ENCODE measurements around the gene TRAPPC3. TPM values are rescaled to one million over a fixed set of nuclear protein-coding genes. Genes with fewer than 3 reads are reported as not detected.

The TRAPPC3 gene
- total RNA-seq, 1 experiment from 2014 or later = 98.7 TPM

GRCh38 chr1:36155408-36156328 is 6.4 kb upstream of the TRAPPC3 start, which contains the start of gene MAP7D1:
TSS of gene MAP7D1 (plus strand) at chr1:36156160. CDS start at chr1:36156418, 258 bp downstream.
- Histone ChIP-seq H3K4me1 (ENCODE audit: control insufficient read depth, insufficient read depth, low read length) (peaks cover 58% of the 10 kb centered on the region), H3K27ac (ENCODE audit: low read length) (peak within 1 kb of the TSS; percentile 90), H3K4me3 (ENCODE audit: low read depth in 2 of 2, low read length in 2 of 2) (peak within 1 kb of the TSS; percentile 87), H3K9me3 (ENCODE audit: control insufficient read depth, insufficient read depth, low read depth, low read length) (no peaks in the 10 kb centered on the region), H3K36me3 (ENCODE audit: control insufficient read depth, insufficient read depth, low read length) (peaks cover 2% of the 10 kb centered on the region), H3K27me3 (ENCODE audit: control insufficient read depth, insufficient read depth, low read length) (no peaks in the 10 kb centered on the region)
- CTCF ChIA-PET = interaction anchor here (0.5 kb wide), 1 partner anchor 267 kb away, joined by 3 read pairs; no protein-coding TSS in a partner anchor
- no peak for DNase-seq (ENCODE audit: low read depth, low spot score)
- POLR2A ChIA-PET = no interaction called here
- BruUV-seq (replicated peaks) = TSS peak; percentile 89
- peak; percentile 87 for ATAC-seq
- intact Hi-C loops (cut with micrococcal nuclease; ENCODE audit: unreplicated experiment) (no loop called here), in situ Hi-C loops (cut with HindIII; ENCODE audit: low pct_unique_long_range_greater_than_20kb, low sequenced_read_pairs) (no loop called here)
- TF ChIP-seq POLR2AphosphoS5 (IDR thresholded peaks at IDR 0.05; ENCODE audit: low read depth, low read length) = peak; percentile 57
- no peak for TF ChIP-seq TCF7L2 (IDR thresholded peaks at IDR 0.05; ENCODE audit: low read depth, low read length)
- no peak for TF ChIP-seq REST (IDR thresholded peaks at IDR 0.05; ENCODE audit: insufficient read depth in 1 of 2, low read depth in 2 of 2, low read length in 1 of 2)
- peak; percentile 30; the same call in 1 of the 2 replicates for TF ChIP-seq SIN3A (IDR thresholded peaks at IDR 0.05; ENCODE audit: borderline replicate concordance, insufficient read depth, low read depth, low read length)
- TF ChIP-seq, protein P1, sequence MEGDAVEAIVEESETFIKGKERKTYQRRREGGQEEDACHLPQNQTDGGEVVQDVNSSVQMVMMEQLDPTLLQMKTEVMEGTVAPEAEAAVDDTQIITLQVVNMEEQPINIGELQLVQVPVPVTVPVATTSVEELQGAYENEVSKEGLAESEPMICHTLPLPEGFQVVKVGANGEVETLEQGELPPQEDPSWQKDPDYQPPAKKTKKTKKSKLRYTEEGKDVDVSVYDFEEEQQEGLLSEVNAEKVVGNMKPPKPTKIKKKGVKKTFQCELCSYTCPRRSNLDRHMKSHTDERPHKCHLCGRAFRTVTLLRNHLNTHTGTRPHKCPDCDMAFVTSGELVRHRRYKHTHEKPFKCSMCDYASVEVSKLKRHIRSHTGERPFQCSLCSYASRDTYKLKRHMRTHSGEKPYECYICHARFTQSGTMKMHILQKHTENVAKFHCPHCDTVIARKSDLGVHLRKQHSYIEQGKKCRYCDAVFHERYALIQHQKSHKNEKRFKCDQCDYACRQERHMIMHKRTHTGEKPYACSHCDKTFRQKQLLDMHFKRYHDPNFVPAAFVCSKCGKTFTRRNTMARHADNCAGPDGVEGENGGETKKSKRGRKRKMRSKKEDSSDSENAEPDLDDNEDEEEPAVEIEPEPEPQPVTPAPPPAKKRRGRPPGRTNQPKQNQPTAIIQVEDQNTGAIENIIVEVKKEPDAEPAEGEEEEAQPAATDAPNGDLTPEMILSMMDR (IDR thresholded peaks at IDR 0.05) = no peak

DNA sequence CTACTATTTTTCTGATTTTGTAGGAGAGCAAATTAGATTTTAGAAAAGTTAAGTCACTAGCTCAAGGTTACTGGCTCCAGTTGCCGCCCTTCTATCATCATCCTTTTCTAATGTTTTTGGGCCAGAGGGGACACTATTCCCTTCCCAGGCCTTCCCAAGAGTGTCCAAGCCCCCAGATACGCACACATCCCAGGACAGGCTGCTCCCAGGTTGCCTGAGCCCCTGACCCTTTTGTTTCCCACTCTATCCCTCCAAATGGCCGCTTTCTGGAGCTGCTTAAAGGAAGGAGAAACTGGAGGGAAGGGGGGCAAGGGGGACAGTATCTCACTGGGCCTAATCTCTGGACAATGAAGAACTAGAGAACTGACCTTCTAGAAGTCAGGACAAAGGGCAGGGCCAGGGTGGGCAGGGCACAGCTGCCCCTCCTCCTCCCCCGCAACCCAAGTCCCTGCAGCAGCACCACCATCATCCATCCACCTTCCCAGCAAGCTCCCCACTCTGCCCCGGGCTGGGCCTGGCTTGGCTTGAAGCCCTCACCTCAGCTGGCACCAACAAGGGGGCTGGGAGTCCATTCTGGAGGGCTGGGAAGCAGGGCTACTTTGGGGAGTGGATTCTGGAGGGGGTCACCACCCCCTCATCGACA is 5.6 kb upstream of the TRAPPC3 start:
- H3K4me1 ChIP-seq (ENCODE audit: control insufficient read depth, insufficient read depth, low read length) = peaks cover 58% of the 10 kb centered on the region

More for the DNA sequence above, 5.6 kb upstream of the TRAPPC3 start:
- POLR2A ChIA-PET = no interaction called here
- CTCF ChIA-PET = no interaction called here
- no peaks in the 10 kb centered on the region for H3K9me3 ChIP-seq (ENCODE audit: control insufficient read depth, insufficient read depth, low read depth, low read length)
- H3K36me3 ChIP-seq (ENCODE audit: control insufficient read depth, insufficient read depth, low read length) = peaks cover 2% of the 10 kb centered on the region
- peak overlapping the region; percentile 90 for H3K27ac ChIP-seq (ENCODE audit: low read length)
- no peaks in the 10 kb centered on the region for H3K27me3 ChIP-seq (ENCODE audit: control insufficient read depth, insufficient read depth, low read length)
- in situ Hi-C loops (cut with HindIII; ENCODE audit: low pct_unique_long_range_greater_than_20kb, low sequenced_read_pairs) = no loop called here
- DNase-seq (ENCODE audit: low read depth, low spot score) (no peak), ATAC-seq (no peak)
- H3K4me3 ChIP-seq (ENCODE audit: low read depth in 2 of 2, low read length in 2 of 2) = peak overlapping the region; percentile 87
- intact Hi-C loops (cut with micrococcal nuclease; ENCODE audit: unreplicated experiment) = no loop called here
- BruUV-seq (replicated peaks) = no TSS peak
- TF ChIP-seq, protein P1 (IDR thresholded peaks at IDR 0.05) = no peak
- TF ChIP-seq POLR2AphosphoS5 (IDR thresholded peaks at IDR 0.05; ENCODE audit: low read depth, low read length) (no peak), REST (IDR thresholded peaks at IDR 0.05; ENCODE audit: insufficient read depth in 1 of 2, low read depth in 2 of 2, low read length in 1 of 2) (no peak), TCF7L2 (IDR thresholded peaks at IDR 0.05; ENCODE audit: low read depth, low read length) (no peak), SIN3A (IDR thresholded peaks at IDR 0.05; ENCODE audit: borderline replicate concordance, insufficient read depth, low read depth, low read length) (no peak)
